Bronchus fibroblast of lung (primary cell): Measurements from ENCODE around the gene ZNF581. TPM values are rescaled to one million over a fixed set of nuclear protein-coding genes. Genes with fewer than 3 reads are reported as not detected.

ENCODE experiments used
- total RNA-seq: library from RNA; depleted of rRNA; stranded (reverse); fragments of >200 nt; gene quantifications from 2 replicates; pipeline ENCODE4 v1.2.3, GENCODE V29; 2015

ZNF581 gene, protein sequence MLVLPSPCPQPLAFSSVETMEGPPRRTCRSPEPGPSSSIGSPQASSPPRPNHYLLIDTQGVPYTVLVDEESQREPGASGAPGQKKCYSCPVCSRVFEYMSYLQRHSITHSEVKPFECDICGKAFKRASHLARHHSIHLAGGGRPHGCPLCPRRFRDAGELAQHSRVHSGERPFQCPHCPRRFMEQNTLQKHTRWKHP
- 20.5 and 26.3 TPM in 2 replicates for total RNA-seq

DNA sequence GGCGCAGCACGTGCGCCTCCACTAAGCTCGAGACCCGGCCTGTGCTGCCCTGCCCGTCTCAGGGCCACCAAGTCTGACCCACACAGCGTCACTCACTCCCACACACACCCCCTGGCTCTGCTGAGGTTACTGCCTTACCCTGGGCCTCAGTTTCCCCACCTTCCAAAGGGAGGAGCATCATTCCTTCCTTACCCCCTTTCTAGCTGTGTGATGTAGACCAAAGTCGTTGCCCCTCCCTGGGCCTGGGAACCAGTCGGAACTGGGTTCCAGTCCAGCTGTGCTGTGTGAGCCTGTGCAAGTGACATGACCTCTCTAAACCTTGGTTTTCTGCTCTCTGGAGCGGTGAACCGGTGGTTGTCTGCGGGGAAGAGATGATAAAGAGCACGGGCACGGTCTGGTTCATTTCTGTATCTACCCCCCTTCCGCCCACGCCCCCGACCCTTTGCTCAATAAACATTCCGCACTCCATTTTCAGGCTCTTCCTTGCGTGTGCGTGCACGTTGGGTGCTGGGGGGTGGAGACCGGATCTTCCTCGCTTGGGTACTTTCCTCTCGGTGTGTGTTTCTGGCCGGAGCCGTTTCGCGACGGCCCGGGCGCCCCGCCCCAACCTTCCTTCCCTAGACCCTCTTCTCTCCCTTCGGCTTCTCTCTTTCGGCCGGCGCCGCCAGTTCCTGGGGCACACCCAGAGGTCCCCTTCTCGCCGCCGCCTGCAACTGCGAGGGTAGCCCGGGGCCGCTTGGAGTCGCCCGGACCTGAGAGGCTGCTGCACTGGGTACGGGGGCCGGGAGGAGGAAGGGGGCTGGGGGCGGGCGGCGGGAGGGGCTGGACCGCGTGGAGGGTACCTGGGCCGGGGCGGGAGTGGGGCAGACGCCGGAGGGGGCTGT is at the start of gene ZNF581:
ZNF581 (plus strand) TSS at position 647 of the 884 bp plus-strand sequence. CDS start 923 bp downstream, outside the sequence.

DNA sequence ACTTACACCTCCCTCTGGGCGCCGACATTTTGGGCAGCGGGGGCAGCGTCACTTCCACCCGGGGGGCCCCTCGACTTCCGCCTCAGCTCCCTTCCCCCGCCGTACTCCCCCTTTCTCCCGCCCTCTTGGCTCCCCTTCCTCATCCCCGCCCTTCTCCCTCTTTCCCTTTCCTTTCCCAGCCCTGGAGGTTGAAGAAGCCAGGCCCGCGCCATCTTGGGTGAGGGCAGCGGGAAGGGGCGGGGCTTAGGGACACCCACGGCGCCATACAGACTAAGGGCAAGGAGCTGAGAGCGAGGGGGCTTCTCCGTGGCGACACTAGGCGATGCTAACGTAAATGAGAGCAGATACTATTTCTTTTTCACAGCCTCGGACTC is 44.0 kb upstream of the ZNF581 start, which contains the start of gene FIZ1:
FIZ1 (minus strand) TSS at position 50 of the 374 bp plus-strand sequence. CDS start 1,652 bp downstream, outside the sequence.

DNA sequence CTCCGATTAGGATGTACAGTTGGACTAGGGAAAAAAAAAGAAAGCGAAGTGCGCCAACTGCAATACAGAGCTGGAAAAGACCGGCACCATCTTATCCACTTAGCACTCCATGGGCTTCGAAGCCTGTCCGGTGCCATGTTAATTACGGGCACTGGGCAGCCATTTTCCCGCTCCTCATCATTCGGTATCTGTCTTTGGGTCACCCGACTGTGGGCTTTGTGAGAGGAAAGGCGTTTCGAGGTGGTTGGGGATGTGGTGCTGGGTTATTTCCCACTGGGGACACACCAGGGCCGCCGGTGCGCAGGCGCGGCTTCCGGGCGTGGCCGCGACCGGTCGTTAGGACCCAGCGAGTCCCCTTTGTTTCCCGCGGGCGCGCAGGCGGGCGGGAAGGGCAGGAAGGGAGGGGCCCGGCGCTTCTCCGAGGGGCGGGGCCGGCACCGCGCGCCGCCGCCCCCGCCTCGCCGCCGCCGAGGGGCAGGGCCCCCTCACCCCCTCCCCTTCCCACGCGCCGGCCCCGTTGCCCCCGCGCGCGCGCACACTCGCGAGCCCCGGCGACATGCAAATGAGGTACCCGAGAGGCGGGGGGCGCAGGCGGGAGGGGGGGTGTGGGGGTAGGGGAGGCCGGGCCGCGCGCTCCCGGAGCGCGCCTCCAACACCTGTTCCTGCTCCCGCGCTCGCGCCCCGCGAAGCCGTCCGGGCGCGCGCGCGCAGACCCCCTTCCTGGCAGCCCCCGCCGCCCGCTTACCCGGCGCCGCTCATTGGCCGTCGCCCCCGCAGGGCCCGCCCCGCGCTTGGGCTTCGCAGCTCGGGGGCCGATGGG is 43.4 kb upstream of the ZNF581 start, which contains the start of gene ZNF524:
ZNF524 (plus strand) TSS at position 447 of the 820 bp plus-strand sequence. CDS start 1,825 bp downstream, outside the sequence.

DNA sequence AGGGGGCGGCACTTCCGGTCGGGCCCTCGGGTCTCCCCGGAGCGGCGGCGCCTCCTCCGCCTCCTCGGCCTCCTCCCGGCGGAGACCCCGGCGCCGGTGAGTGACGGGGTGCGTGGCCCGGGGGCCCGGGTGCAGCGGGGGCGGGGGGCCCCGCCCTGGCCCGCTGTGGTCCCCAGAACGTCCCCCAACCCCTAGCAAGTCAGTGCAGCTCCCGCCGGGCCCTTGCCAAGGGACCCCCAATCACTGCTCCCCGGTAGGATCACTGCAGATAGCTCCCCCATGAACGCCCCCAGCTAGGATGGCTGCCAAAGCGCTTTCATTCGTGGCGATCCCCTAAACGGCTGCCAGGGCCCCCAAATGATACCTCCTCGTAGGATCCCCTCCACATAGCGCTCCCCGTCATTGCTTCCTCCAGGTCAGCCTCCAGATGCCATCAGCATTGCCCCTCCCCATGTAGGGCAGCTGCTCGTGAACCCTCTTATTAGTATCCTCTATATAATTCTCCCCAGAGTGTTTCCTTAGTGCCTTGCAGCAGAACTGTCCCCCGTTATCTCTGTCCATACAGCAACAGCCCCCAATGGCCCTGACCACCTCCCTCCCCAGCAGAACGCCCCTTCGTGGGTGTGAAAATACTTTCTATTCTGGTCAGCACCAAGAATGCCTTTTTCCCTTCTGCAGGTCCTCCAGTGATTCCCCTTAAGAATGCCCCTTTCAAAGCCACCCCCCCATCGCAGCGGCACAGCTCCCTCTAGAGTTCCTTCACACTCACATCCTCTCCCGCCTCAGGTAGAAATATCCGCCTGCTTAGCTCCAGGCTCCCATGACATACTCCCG is 37.6 kb upstream of the ZNF581 start, which contains the start of gene ZNF865:
ZNF865 (plus strand) TSS at position 11 of the 834 bp plus-strand sequence. CDS start 7,972 bp downstream, outside the sequence.

DNA sequence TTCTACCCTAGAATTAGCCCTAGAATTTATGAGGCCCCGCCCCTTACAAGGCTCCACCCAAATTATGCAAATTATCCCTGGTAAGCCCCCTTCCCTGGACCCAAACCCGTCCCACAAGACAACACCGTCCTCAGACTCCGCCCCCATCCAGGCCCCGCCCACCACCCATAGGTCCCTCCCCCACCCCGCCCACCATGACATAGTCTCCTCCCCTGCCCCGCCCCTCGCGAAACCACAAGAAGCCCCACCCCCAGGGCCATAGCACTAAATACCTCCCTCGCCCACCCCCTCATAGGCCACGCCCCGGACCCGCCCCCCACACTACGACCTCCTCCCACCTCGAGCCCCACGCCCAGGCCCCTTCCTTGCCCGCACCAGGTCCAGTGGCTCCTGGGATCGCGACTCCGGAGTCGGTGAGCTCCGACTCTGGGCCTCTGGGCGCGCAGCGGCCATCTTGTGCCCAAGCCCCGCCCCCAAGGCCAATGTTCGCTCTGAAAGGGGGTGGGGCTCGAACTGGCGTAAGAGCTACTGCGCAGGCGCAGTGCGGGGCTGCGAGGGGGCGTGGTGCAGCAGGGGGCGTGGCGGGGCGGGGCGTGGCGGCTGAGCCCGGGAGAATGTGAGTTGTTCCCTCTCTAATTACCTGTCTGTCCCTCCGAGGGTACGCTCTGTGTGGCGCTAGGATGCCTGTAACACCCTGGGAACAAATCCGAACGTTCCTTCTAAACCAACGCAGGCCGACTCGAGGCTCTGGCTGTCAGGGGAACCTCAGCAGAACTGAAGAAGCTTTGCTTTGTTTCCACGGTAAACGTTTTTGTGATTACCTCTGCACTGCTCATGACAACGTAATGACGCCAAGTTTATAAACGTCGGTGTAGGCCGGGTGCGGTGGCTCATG is 19.1 kb upstream of the ZNF581 start, which contains the start of gene ZNF784:
ZNF784 (minus strand) TSS at position 458 of the 895 bp plus-strand sequence; CDS start at position 453, 5 bp downstream.

DNA sequence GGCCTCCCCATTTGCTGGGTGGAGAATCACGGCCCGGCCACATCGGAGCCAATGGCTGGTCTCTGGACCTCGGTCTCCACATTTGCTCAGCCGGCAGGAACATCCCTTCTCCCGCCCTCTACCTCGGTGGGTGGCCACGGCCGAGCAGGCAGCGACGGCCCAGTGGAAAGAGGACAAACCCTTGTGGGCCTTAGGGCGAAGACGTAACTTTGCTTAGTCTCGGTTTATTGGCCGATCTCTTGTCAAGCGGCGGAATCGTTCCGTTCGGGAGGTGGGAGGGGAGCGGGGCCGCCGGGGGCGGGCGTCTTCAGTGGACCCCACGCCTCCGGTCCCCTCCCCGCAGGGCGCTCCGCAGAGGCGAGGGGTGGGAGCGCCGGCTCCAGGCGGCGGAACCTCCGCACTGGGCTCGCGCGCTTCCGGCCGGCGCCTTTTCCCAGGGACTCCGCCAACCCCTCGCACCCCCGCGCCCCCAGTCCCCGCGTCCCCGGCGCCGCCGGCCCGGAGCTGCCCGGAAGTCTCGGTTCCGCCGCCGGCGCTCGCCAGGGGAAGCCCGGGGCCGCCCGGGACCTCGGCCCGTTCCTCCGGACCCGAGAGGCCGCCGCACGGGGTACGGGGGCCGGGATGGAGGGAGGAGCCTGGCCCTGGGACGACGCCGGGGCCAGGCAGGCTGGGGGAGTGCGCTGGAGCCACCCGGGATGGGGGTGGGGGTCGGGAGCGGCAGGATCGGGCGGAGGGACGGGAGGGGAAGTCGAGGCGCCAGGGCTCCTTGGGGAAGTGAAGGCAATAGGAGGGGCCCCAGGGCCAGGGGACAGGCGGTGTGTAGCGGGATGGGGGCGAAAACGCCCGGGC is 2.6 kb upstream of the ZNF581 start, which contains the start of gene ZNF580:
ZNF580 (plus strand) TSS at position 426 of the 849 bp plus-strand sequence. CDS start 1,507 bp downstream, outside the sequence.

DNA sequence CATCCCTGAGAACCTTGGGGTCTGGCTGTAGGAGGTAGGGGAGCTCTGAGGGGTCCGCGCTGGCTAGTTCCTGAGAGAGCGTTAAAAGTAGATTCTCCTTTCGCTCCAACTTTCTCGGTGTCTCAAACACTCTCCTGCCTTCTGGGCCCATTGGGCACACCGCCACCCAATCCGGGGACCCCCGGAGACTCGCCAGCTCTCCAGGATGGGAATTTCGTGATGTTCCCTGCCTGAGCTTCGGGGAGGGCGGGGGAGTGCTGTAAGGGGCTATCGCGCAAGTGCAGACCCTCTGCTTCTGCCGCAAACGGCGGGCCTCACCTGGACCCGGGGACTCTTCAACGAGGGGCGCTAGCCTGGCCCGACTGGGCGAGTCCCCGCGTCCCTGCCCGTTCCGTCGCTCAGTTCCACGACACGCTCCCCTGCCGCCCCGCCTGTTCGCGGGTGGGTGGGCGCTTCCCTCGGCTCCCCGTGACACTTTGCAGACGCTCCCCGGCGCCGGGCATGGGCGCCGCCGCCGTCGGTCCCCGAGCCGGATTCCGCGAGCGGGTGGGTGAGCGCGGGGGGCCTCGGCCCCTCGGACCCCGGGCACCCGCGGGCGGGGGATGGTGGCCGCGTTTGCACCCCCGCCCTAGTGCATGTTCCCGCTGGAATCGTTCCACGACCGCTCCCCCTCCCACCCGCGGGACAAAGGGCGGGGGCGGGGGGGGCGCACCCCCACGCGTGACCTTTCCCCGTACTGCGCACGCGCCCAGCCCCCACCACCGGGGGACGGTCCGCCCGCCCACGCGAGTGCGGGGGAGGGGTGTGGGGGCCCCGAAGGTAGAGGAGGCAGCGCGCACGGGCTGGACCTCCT is 4.5 kb downstream of the ZNF581 start, which contains the start of gene CCDC106:
CCDC106 (plus strand) TSS at position 481 of the 853 bp plus-strand sequence. CDS start 835 bp downstream, outside the sequence.

DNA sequence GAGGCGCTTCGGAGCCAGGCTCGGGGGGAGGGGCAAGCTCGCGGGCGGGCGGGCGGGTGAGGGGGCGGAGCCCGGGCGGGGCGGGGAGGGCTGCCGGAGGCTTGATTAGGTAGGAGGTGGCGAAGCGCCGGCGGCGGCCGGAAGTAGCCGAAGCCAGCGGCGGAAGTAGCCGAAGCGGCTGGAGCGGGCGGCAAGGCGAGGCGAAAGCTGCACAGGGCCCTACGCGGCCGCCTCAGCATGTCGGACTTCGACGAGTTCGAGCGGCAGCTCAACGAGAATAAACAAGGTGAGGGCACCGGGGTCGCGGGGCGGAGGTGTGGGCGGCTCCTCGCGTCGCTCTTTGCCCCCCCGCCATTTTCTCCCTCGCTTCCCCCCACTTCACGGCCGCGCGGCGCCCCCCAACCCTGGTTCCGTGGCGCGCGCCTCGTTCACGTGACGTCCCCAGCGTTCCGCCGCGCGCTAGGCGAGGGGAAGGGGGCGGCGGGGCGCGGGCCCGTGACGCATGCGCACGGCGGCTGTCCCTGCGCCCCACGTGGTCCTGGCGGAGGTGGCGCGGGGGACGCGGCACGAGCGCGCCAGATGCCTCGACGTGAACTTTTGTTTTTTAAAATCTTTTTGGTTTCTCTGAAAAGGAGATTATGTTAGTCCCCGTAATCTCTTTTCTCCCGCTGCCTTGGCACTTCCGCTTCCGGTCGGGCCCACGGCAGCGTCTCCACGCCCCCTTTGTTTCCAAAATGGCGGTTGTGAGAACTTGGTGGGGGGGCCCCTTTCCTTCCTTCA is 11.6 kb downstream of the ZNF581 start, which contains the start of gene U2AF2:
U2AF2 (plus strand) TSS at position 168 of the 780 bp plus-strand sequence; CDS start at position 238, 70 bp downstream.

DNA sequence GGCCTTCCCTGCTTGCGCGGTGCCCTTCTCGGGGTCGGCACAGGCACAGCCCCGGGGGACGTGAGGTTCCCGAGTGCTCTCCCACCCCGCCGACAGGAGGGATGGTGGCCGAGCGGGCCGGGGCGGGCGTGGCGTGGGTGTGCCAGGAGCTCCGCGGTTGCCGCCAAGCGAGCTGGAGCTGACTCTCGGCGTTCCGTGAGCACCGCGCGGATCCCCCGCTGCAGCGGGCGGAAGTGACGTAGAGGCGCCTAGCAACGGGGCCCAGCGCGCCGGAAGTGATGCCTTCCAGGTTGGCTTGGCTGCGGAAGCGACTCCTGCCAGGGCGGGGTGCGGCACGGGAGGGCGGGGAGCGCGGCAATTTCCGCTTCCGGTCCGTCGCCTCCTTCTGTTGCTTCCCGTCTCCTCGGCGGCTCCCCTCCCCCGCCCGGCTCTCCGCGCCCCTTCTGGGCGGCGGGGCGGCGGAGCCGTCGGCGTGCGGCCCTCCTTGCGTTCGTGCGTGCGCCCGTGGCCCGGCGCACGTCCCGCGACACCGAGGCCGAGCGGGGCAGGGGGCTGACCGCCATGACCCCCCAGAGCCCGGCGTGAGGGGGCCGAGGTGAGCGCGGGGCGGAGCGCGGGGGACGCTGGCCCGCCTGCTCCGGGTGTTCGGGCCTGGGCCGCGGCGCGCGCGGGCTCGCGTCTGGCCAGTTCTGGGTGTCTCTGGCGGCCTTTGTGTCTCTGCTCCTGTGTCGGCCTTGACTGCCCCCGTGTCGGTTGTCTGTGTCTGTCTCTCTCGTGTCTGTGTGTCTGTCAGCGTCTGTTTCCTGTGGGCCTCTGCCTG is 31.6 kb downstream of the ZNF581 start, which contains the start of gene EPN1:
EPN1 (plus strand) TSS at position 386 of the 820 bp plus-strand sequence. CDS start 3,402 bp downstream, outside the sequence.

Other genes with a start within 250 kb of the ZNF581 start
- gene UBE2S, start 235.9 kb upstream of the ZNF581 start, total RNA-seq: 249 and 263 TPM in 2 replicates
- not detected in 2 replicates for gene SHISA7, start 200.3 kb upstream of the ZNF581 start, total RNA-seq
- gene ISOC2, start 182.0 kb upstream of the ZNF581 start, total RNA-seq: 74.8 and 86.4 TPM in 2 replicates
- not detected in 2 replicates for gene C19orf85, start 178.9 kb upstream of the ZNF581 start, total RNA-seq
- 5.4 and 9.4 TPM in 2 replicates for gene ZNF628, start 167.0 kb upstream of the ZNF581 start, total RNA-seq
- 25.1 and 29.8 TPM in 2 replicates for gene NAT14, start 158.5 kb upstream of the ZNF581 start, total RNA-seq
- gene SSC5D, start 155.2 kb upstream of the ZNF581 start, total RNA-seq: 0.89 and 1.7 TPM in 2 replicates
- not detected in 2 replicates for gene SBK2, start 106.5 kb upstream of the ZNF581 start, total RNA-seq
- 0.15 TPM in 1 of 2 replicates, not detected in the other for gene SBK3, start 98.1 kb upstream of the ZNF581 start, total RNA-seq
- gene ZNF579, start 62.8 kb upstream of the ZNF581 start, total RNA-seq: 5.0 and 5.2 TPM in 2 replicates
- gene FIZ1, start 44.1 kb upstream of the ZNF581 start, total RNA-seq: 4.5 and 4.9 TPM in 2 replicates
- 19.3 and 19.7 TPM in 2 replicates for gene ZNF524, start 43.4 kb upstream of the ZNF581 start, total RNA-seq
- 2.4 and 3.2 TPM in 2 replicates for gene ZNF865, start 38.0 kb upstream of the ZNF581 start, total RNA-seq
- gene ZNF784, start 19.1 kb upstream of the ZNF581 start, total RNA-seq: 1.9 and 3.0 TPM in 2 replicates
- 10.4 and 15.0 TPM in 2 replicates for gene ZNF580, start 2.6 kb upstream of the ZNF581 start, total RNA-seq
- gene CCDC106, start 4.6 kb downstream of the ZNF581 start, total RNA-seq: 14.7 and 15.6 TPM in 2 replicates
- gene U2AF2, start 11.4 kb downstream of the ZNF581 start, total RNA-seq: 197 and 225 TPM in 2 replicates
- gene EPN1, start 31.6 kb downstream of the ZNF581 start, total RNA-seq: 103 and 112 TPM in 2 replicates
- gene NLRP9, start 94.8 kb downstream of the ZNF581 start, total RNA-seq: not detected in 2 replicates
- not detected in 2 replicates for gene RFPL4A, start 115.4 kb downstream of the ZNF581 start, total RNA-seq
- not detected in 2 replicates for gene RFPL4AL1, start 125.5 kb downstream of the ZNF581 start, total RNA-seq
- not detected in 2 replicates for gene NLRP11, start 188.3 kb downstream of the ZNF581 start, total RNA-seq
- gene NLRP4, start 192.9 kb downstream of the ZNF581 start, total RNA-seq: not detected in 2 replicates